Activated T-helper 1 cell treated with Interleukin-2 at 50 U/mL for 16 hours (primary cell): Measurements from ENCODE around the gene FGR.
"Not testable (repeated sequence)": the region's sequence is repeated elsewhere in the genome, so short reads cannot be mapped to it uniquely, and the experiment has no call there.

Experiments used
- DNase-seq: peaks from one replicate; pipeline ENCODE4 v3.0.0-alpha.2; 2020; ENCODE audit warnings: low read depth

The FGR gene

GRCh38 chr1:27634177-27634984, 604 bp downstream of the FGR start:
- DNase-seq: peak; percentile 38

- DNase-seq: no peak
These were observed 1.3 kb downstream of the FGR start for GRCh38 chr1:27633640-27634176.

GRCh38 chr1:27633298-27633610, 1.7 kb downstream of the FGR start:
- DNase-seq: no peak

GRCh38 chr1:27632387-27633297, 2.3 kb downstream of the FGR start:
- no peak for DNase-seq

- no peak for DNase-seq
These were observed 4.0 kb downstream of the FGR start for GRCh38 chr1:27630859-27631491.

GRCh38 chr1:27628712-27629111, 6.3 kb downstream of the FGR start:
- DNase-seq: no peak

GRCh38 chr1:27627733-27628132, 7.3 kb downstream of the FGR start:
- not testable (repeated sequence) for DNase-seq

- no peak for DNase-seq
These were observed 7.9 kb downstream of the FGR start for GRCh38 chr1:27627061-27627460.

GRCh38 chr1:27626031-27626935, 8.7 kb downstream of the FGR start:
- no peak for DNase-seq

- DNase-seq: no peak
These were observed 10.4 kb downstream of the FGR start for GRCh38 chr1:27624467-27625178.

GRCh38 chr1:27623327-27624212, 11.4 kb downstream of the FGR start:
- DNase-seq: no peak

GRCh38 chr1:27622828-27623227, 12.2 kb downstream of the FGR start:
- no peak for DNase-seq

- no peak for DNase-seq
These were observed 13.7 kb downstream of the FGR start for GRCh38 chr1:27621051-27621920.

GRCh38 chr1:27619782-27620438, 15.1 kb downstream of the FGR start:
- DNase-seq: not testable (repeated sequence)

GRCh38 chr1:27618341-27619082, 16.5 kb downstream of the FGR start:
- DNase-seq: no peak

GRCh38 chr1:27617420-27617819, 17.6 kb downstream of the FGR start:
- DNase-seq: no peak

- no peak for DNase-seq
These were observed 18.5 kb downstream of the FGR start for GRCh38 chr1:27616441-27616840.
